Activated T-helper 17 cell treated with anti-CD3 and anti-CD28 coated beads, Interleukin-2, amount 50 U/mL, for 72 hours (primary cell): Measurements from ENCODE around the gene TXNRD3. TPM values are rescaled to one million over a fixed set of nuclear protein-coding genes. Genes with fewer than 3 reads are reported as not detected.

Experiments used
- ATAC-seq: fragments of 150-1000 bp; cut with Tn5 transposase; replicated peaks from 2 replicates; pipeline ENCODE4 v1.10.0; 2021; ENCODE audit warnings: mild to moderate bottlenecking, moderate library complexity
- H3K27ac Mint-ChIP-seq: one replicate; pipeline ENCODE4 v1.8.0; 2022; ENCODE audit warnings: mixed read lengths
- H3K27me3 Mint-ChIP-seq: one replicate; pipeline ENCODE4 v1.8.0; 2022; ENCODE audit warnings: mixed read lengths
- H3K36me3 Mint-ChIP-seq: one replicate; pipeline ENCODE4 v1.8.0; 2022; ENCODE audit warnings: low read depth, mild to moderate bottlenecking, mixed read lengths
- H3K4me1 Mint-ChIP-seq: one replicate; pipeline ENCODE4 v1.8.0; 2022; ENCODE audit warnings: mixed read lengths
- H3K4me3 Mint-ChIP-seq: one replicate; pipeline ENCODE4 v1.8.0; 2022; ENCODE audit warnings: mild to moderate bottlenecking, mixed read lengths
- H3K9me3 Mint-ChIP-seq: one replicate; pipeline ENCODE4 v1.8.0; 2022; ENCODE audit warnings: mixed read lengths
- total RNA-seq, 2 donors: library from RNA; stranded (reverse); gene quantifications; one replicate each; pipeline ENCODE4 v1.2.3, GENCODE V29; 2022

Gene TXNRD3
- total RNA-seq, 2 donors from 2014 or later = 0.98 to 1.3 TPM

GRCh38 chr3:126569390-126569975, 85.4 kb downstream of the TXNRD3 start:
- Mint-ChIP-seq H3K27ac (no peak overlapping the region), H3K4me1 (no peaks in the 10 kb centered on the region), H3K9me3 (no peaks in the 10 kb centered on the region), H3K27me3 (peaks cover 33% of the 10 kb centered on the region), H3K4me3 (no peak overlapping the region), H3K36me3 (no peaks in the 10 kb centered on the region)
- no peak for ATAC-seq

GRCh38 chr3:126568776-126569342, 86.1 kb downstream of the TXNRD3 start:
- no peak for ATAC-seq
- no peak overlapping the region for H3K4me3 Mint-ChIP-seq
- H3K4me1 Mint-ChIP-seq = no peaks in the 10 kb centered on the region
- H3K9me3 Mint-ChIP-seq = no peaks in the 10 kb centered on the region
- no peak overlapping the region for H3K27ac Mint-ChIP-seq
- H3K27me3 Mint-ChIP-seq = peaks cover 28% of the 10 kb centered on the region
- no peaks in the 10 kb centered on the region for H3K36me3 Mint-ChIP-seq

GRCh38 chr3:126567696-126568438, 87.1 kb downstream of the TXNRD3 start:
- Mint-ChIP-seq H3K27me3 (peaks cover 23% of the 10 kb centered on the region), H3K4me3 (no peak overlapping the region), H3K27ac (no peak overlapping the region), H3K36me3 (no peaks in the 10 kb centered on the region), H3K9me3 (no peaks in the 10 kb centered on the region), H3K4me1 (no peaks in the 10 kb centered on the region)
- ATAC-seq = no peak

- no peak overlapping the region for H3K4me3 Mint-ChIP-seq
- H3K27me3 Mint-ChIP-seq = peaks cover 15% of the 10 kb centered on the region
- H3K9me3 Mint-ChIP-seq = no peaks in the 10 kb centered on the region
- no peaks in the 10 kb centered on the region for H3K36me3 Mint-ChIP-seq
- H3K27ac Mint-ChIP-seq = no peak overlapping the region
- H3K4me1 Mint-ChIP-seq = no peaks in the 10 kb centered on the region
- no peak for ATAC-seq
Measured at GRCh38 chr3:126562737-126563276, 92.1 kb downstream of the TXNRD3 start.

- no peaks in the 10 kb centered on the region for H3K36me3 Mint-ChIP-seq
- peaks cover 3% of the 10 kb centered on the region for H3K27me3 Mint-ChIP-seq
- ATAC-seq = no peak
- H3K4me1 Mint-ChIP-seq = no peaks in the 10 kb centered on the region
- H3K9me3 Mint-ChIP-seq = no peaks in the 10 kb centered on the region
- H3K4me3 Mint-ChIP-seq = no peak within 1 kb of the TSS
- H3K27ac Mint-ChIP-seq = no peak within 1 kb of the TSS
Measured at GRCh38 chr3:126558336-126559071, 96.4 kb downstream of the TXNRD3 start, which contains the start of gene C3orf22. Gene C3orf22, minus strand, starts transcription at chr3:126558932. Its CDS starts 5,542 bp downstream, at chr3:126553390.

- no peak overlapping the region for H3K27ac Mint-ChIP-seq
- no peak for ATAC-seq
Measured at GRCh38 chr3:126557761-126558160, 97.2 kb downstream of the TXNRD3 start.

GRCh38 chr3:126557415-126557745, 97.5 kb downstream of the TXNRD3 start:
- no peaks in the 10 kb centered on the region for H3K27me3 Mint-ChIP-seq
- no peak overlapping the region for H3K4me3 Mint-ChIP-seq

More at GRCh38 chr3:126557761-126558160, 97.2 kb downstream of the TXNRD3 start:
- no peaks in the 10 kb centered on the region for H3K36me3 Mint-ChIP-seq
- H3K27me3 Mint-ChIP-seq = peaks cover 2% of the 10 kb centered on the region
- H3K4me3 Mint-ChIP-seq = no peak overlapping the region
- no peaks in the 10 kb centered on the region for H3K9me3 Mint-ChIP-seq
- H3K4me1 Mint-ChIP-seq = no peaks in the 10 kb centered on the region

More at GRCh38 chr3:126557415-126557745, 97.5 kb downstream of the TXNRD3 start:
- ATAC-seq = no peak
- no peaks in the 10 kb centered on the region for H3K4me1 Mint-ChIP-seq
- H3K9me3 Mint-ChIP-seq = no peaks in the 10 kb centered on the region
- no peaks in the 10 kb centered on the region for H3K36me3 Mint-ChIP-seq
- no peak overlapping the region for H3K27ac Mint-ChIP-seq

Other genes starting within 250 kb of the TXNRD3 start
- gene ZXDC, start 179.2 kb downstream of the TXNRD3 start, total RNA-seq = 10 to 100 TPM; 26.5 to 27.0 TPM
- gene UROC1, start 137.4 kb downstream of the TXNRD3 start, total RNA-seq = not detected
- gene CHST13, start 131.0 kb downstream of the TXNRD3 start, total RNA-seq = not detected
- not detected for gene C3orf22, start 96.2 kb downstream of the TXNRD3 start, total RNA-seq
- 1 to 10 TPM; 8.7 to 9.9 TPM for gene CHCHD6, start 49.1 kb upstream of the TXNRD3 start, total RNA-seq